Endometrium (tissue), 2 donors: ENCODE results near the gene MPND.

ENCODE experiments used
- FAIRE-seq: peaks from 2 replicates; lab custom pipeline; 2012; peaks lifted over from hg19 to GRCh38; lab: Jason Lieb, UNC
- donor health status: control.
- donor health status: control.

Gene MPND

GRCh38 chr19:4379383-4380253, 36.3 kb downstream of the MPND start:
- FAIRE-seq, result no peak

GRCh38 chr19:4380254-4380727, 36.9 kb downstream of the MPND start:
- no peak for FAIRE-seq

- FAIRE-seq, result no peak
Measured at GRCh38 chr19:4385291-4386040, 42.1 kb downstream of the MPND start.

GRCh38 chr19:4386041-4386782, 42.9 kb downstream of the MPND start:
- FAIRE-seq, result no peak

GRCh38 chr19:4388337-4389063, 45.1 kb downstream of the MPND start:
- FAIRE-seq, result no peak

GRCh38 chr19:4389064-4389375, 45.7 kb downstream of the MPND start:
- no peak for FAIRE-seq

GRCh38 chr19:4389511-4390016, 46.2 kb downstream of the MPND start:
- no peak for FAIRE-seq

- no peak for FAIRE-seq
Measured at GRCh38 chr19:4390017-4390566, 46.7 kb downstream of the MPND start.

GRCh38 chr19:4390567-4391305, 47.4 kb downstream of the MPND start:
- FAIRE-seq, result no peak

- no peak for FAIRE-seq
Measured at GRCh38 chr19:4391306-4391693, 47.9 kb downstream of the MPND start.

GRCh38 chr19:4391701-4392483, 48.5 kb downstream of the MPND start:
- no peak for FAIRE-seq

GRCh38 chr19:4393947-4394590, 50.7 kb downstream of the MPND start:
- no peak for FAIRE-seq

- no peak for FAIRE-seq
Measured at GRCh38 chr19:4396949-4397783, 53.8 kb downstream of the MPND start.

GRCh38 chr19:4399812-4400134, 56.4 kb downstream of the MPND start:
- FAIRE-seq, result no peak

GRCh38 chr19:4400135-4400936, 57.0 kb downstream of the MPND start, which contains the start of gene SH3GL1:
Gene SH3GL1, minus strand, starts transcription at chr19:4400547. Its CDS starts 179 bp downstream, at chr19:4400368.
- no peak for FAIRE-seq

GRCh38 chr19:4401769-4402170, 58.4 kb downstream of the MPND start:
- FAIRE-seq, result no peak

GRCh38 chr19:4402171-4403004, 59.0 kb downstream of the MPND start, which contains the start of gene CHAF1A:
Gene CHAF1A, plus strand, starts transcription at chr19:4402640. Its CDS starts 123 bp downstream, at chr19:4402763.
- FAIRE-seq, result peak; percentile 98
